Measurements from ENCODE around the gene FSCN2.

Gene FSCN2

GRCh38 chr17:81489998-81490992 is 37.9 kb upstream of the FSCN2 start:
- Histone ChIP-seq H3K4me3 (ENCODE audit: low read depth, low read length) (no peak overlapping the region), H3K27me3 (replicated peaks) (peaks cover 2% of the 10 kb centered on the region), H3K27ac (no peak overlapping the region), H3K36me3 (replicated peaks) (no peaks in the 10 kb centered on the region)
- in situ Hi-C loops (cut with HindIII; ENCODE audit: low pct_ligation_motif_present, low sequenced_read_pairs) = no loop called here
- no peak for DNase-seq
- TF ChIP-seq CTCF (IDR thresholded peaks at IDR 0.05; ENCODE audit: low read depth, low read length, missing control alignments) = no peak

DNA sequence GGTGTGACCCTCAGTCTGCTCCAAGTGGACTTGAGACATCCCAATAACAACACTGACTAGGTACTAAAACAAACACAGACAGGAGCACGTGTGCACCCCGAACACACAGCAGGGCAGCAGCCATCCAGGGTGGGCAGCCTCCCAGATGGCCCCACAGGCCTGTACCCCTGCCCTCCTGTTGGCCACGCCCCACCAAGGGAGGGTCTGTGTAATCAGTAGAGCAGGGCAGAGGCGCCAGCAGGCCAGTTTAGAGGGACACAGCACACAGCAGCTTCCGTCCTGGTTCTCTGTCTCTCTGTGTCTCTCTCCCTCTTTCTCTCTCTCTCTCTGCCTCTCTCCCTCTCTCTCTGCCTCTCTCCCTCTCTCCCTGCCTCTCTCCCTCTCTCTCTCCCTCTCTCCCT is 37.0 kb upstream of the FSCN2 start:
- no peak overlapping the region for H3K4me3 ChIP-seq (ENCODE audit: low read depth, low read length)
- in situ Hi-C loops (cut with HindIII; ENCODE audit: low pct_ligation_motif_present, low sequenced_read_pairs) = no loop called here
- DNase-seq = no peak
- no peaks in the 10 kb centered on the region for H3K36me3 ChIP-seq (replicated peaks)
- H3K27me3 ChIP-seq (replicated peaks) = peaks cover 2% of the 10 kb centered on the region
- TF ChIP-seq CTCF (IDR thresholded peaks at IDR 0.05; ENCODE audit: low read depth, low read length, missing control alignments) = no peak
- H3K27ac ChIP-seq = no peak overlapping the region

GRCh38 chr17:81491761-81492160 is 36.4 kb upstream of the FSCN2 start:
- TF ChIP-seq CTCF (IDR thresholded peaks at IDR 0.05; ENCODE audit: low read depth, low read length, missing control alignments) = no peak
- Histone ChIP-seq H3K27ac (no peak overlapping the region), H3K4me3 (ENCODE audit: low read depth, low read length) (no peak overlapping the region), H3K27me3 (replicated peaks) (peaks cover 2% of the 10 kb centered on the region), H3K36me3 (replicated peaks) (no peaks in the 10 kb centered on the region)
- DNase-seq = no peak
- in situ Hi-C loops (cut with HindIII; ENCODE audit: low pct_ligation_motif_present, low sequenced_read_pairs) = no loop called here

GRCh38 chr17:81492202-81492601 is 36.0 kb upstream of the FSCN2 start:
- DNase-seq = no peak
- Histone ChIP-seq H3K4me3 (ENCODE audit: low read depth, low read length) (no peak overlapping the region), H3K27me3 (replicated peaks) (peaks cover 2% of the 10 kb centered on the region), H3K27ac (no peak overlapping the region), H3K36me3 (replicated peaks) (no peaks in the 10 kb centered on the region)
- in situ Hi-C loops (cut with HindIII; ENCODE audit: low pct_ligation_motif_present, low sequenced_read_pairs) = no loop called here
- TF ChIP-seq CTCF (IDR thresholded peaks at IDR 0.05; ENCODE audit: low read depth, low read length, missing control alignments) = no peak

GRCh38 chr17:81492706-81493105 is 35.5 kb upstream of the FSCN2 start:
- no peak for DNase-seq
- Histone ChIP-seq H3K27me3 (replicated peaks) (peaks cover 2% of the 10 kb centered on the region), H3K4me3 (ENCODE audit: low read depth, low read length) (no peak overlapping the region), H3K36me3 (replicated peaks) (no peaks in the 10 kb centered on the region), H3K27ac (no peak overlapping the region)
- no peak for TF ChIP-seq CTCF (IDR thresholded peaks at IDR 0.05; ENCODE audit: low read depth, low read length, missing control alignments)
- in situ Hi-C loops (cut with HindIII; ENCODE audit: low pct_ligation_motif_present, low sequenced_read_pairs) = no loop called here
